Activated B cell treated with CpG ODN at 0.5 μM for 24 hours (primary cell): ENCODE data around the gene MYPOP. TPM values are rescaled to one million over a fixed set of nuclear protein-coding genes. Genes with fewer than 3 reads are reported as not detected.

ENCODE experiments used
- ATAC-seq: fragments of 200-7000 bp; cut with Tn5 transposase; one replicate; pipeline ENCODE4 v1.10.0; 2021; ENCODE audit warnings: low read depth, mild to moderate bottlenecking, moderate library complexity
- CTCF ChIA-PET: fragments of 350-600 bp; sonication (Branson Sonifier 250); formaldehyde crosslinking; loops from one replicate; lab custom pipeline; 2021; ENCODE audit warnings: antibody characterized with exemption; lab: Charles Lee
- POLR2A ChIA-PET: fragments of 350-600 bp; sonication (Branson Sonifier 250); formaldehyde crosslinking; loops from one replicate; lab custom pipeline; 2021; ENCODE audit warnings: antibody characterized with exemption; lab: Charles Lee
- DNase-seq: peaks from one replicate; pipeline ENCODE4 v3.0.0; 2022
- H3K27ac Mint-ChIP-seq: one replicate; pipeline ENCODE4 v1.8.0; 2020; ENCODE audit warnings: mixed read lengths
- H3K27me3 Mint-ChIP-seq: one replicate; pipeline ENCODE4 v1.8.0; 2021; ENCODE audit warnings: mixed read lengths
- H3K36me3 Mint-ChIP-seq: one replicate; pipeline ENCODE4 v1.8.0; 2021; ENCODE audit warnings: low read depth, mixed read lengths
- H3K4me1 Mint-ChIP-seq: one replicate; pipeline ENCODE4 v1.8.0; 2021; ENCODE audit warnings: mixed read lengths
- H3K4me3 Mint-ChIP-seq: one replicate; pipeline ENCODE4 v1.8.0; 2020; ENCODE audit warnings: mild to moderate bottlenecking, mixed read lengths
- H3K9me3 Mint-ChIP-seq: one replicate; pipeline ENCODE4 v1.8.0; 2020; ENCODE audit warnings: mixed read lengths
- intact Hi-C: fragments of 100-400 bp; cut with micrococcal nuclease; formaldehyde crosslinking; loops from one replicate; pipeline ENCODE4 v1.15.1; 2024
- total RNA-seq: library from RNA; stranded (reverse); gene quantifications from 2 replicates; pipeline ENCODE4 v1.2.3, GENCODE V29; 2022
- TF ChIP-seq, protein P1 (sequence below): fragments of 200-600 bp; IDR thresholded peaks from one replicate; pipeline ENCODE4 v1.8.0; 2022; ENCODE audit warnings: antibody characterized with exemption, mild to moderate bottlenecking

Gene MYPOP
- total RNA-seq, 1 donor from 2014 or later, result 6.0 TPM

GRCh38 chr19:45938733-45939319 is 36.4 kb upstream of the MYPOP start:
- H3K4me1 Mint-ChIP-seq, result no peaks in the 10 kb centered on the region
- no peaks in the 10 kb centered on the region for H3K36me3 Mint-ChIP-seq
- DNase-seq (no peak), ATAC-seq (no peak)
- H3K9me3 Mint-ChIP-seq, result no peaks in the 10 kb centered on the region
- no peak overlapping the region for H3K27ac Mint-ChIP-seq
- CTCF ChIA-PET, result no interaction called here
- H3K4me3 Mint-ChIP-seq, result no peak overlapping the region
- peaks cover 43% of the 10 kb centered on the region for H3K27me3 Mint-ChIP-seq
- POLR2A ChIA-PET, result no interaction called here
- intact Hi-C loops, result no loop called here
- TF ChIP-seq, protein P1, sequence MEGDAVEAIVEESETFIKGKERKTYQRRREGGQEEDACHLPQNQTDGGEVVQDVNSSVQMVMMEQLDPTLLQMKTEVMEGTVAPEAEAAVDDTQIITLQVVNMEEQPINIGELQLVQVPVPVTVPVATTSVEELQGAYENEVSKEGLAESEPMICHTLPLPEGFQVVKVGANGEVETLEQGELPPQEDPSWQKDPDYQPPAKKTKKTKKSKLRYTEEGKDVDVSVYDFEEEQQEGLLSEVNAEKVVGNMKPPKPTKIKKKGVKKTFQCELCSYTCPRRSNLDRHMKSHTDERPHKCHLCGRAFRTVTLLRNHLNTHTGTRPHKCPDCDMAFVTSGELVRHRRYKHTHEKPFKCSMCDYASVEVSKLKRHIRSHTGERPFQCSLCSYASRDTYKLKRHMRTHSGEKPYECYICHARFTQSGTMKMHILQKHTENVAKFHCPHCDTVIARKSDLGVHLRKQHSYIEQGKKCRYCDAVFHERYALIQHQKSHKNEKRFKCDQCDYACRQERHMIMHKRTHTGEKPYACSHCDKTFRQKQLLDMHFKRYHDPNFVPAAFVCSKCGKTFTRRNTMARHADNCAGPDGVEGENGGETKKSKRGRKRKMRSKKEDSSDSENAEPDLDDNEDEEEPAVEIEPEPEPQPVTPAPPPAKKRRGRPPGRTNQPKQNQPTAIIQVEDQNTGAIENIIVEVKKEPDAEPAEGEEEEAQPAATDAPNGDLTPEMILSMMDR, result no peak

- H3K27ac Mint-ChIP-seq, result no peak overlapping the region
- POLR2A ChIA-PET, result no interaction called here
- no peak for ATAC-seq
- no peaks in the 10 kb centered on the region for H3K4me1 Mint-ChIP-seq
- TF ChIP-seq, protein P1, result no peak
- intact Hi-C loops, result no loop called here
- no peaks in the 10 kb centered on the region for H3K36me3 Mint-ChIP-seq
- CTCF ChIA-PET, result no interaction called here
- peaks cover 53% of the 10 kb centered on the region for H3K27me3 Mint-ChIP-seq
- no peaks in the 10 kb centered on the region for H3K9me3 Mint-ChIP-seq
- DNase-seq, result no peak
- H3K4me3 Mint-ChIP-seq, result no peak overlapping the region
Observed at GRCh38 chr19:45935267-45935666, 32.9 kb upstream of the MYPOP start.

- Mint-ChIP-seq H3K36me3 (no peaks in the 10 kb centered on the region), H3K9me3 (no peaks in the 10 kb centered on the region), H3K4me1 (no peaks in the 10 kb centered on the region), H3K27ac (no peak overlapping the region), H3K27me3 (peaks cover 53% of the 10 kb centered on the region), H3K4me3 (no peak overlapping the region)
- no peak for DNase-seq
- ChIA-PET CTCF (no interaction called here), POLR2A (no interaction called here)
- no peak for ATAC-seq
- TF ChIP-seq, protein P1, result no peak
- intact Hi-C loops, result no loop called here
Observed at GRCh38 chr19:45934551-45935230, 32.3 kb upstream of the MYPOP start.

GRCh38 chr19:45933759-45934158 is 31.3 kb upstream of the MYPOP start:
- no peak overlapping the region for H3K4me3 Mint-ChIP-seq
- no peak for DNase-seq
- no peaks in the 10 kb centered on the region for H3K9me3 Mint-ChIP-seq
- no peaks in the 10 kb centered on the region for H3K36me3 Mint-ChIP-seq
- intact Hi-C loops, result no loop called here
- peaks cover 50% of the 10 kb centered on the region for H3K27me3 Mint-ChIP-seq
- H3K27ac Mint-ChIP-seq, result no peak overlapping the region
- H3K4me1 Mint-ChIP-seq, result no peaks in the 10 kb centered on the region
- TF ChIP-seq, protein P1, result no peak
- ATAC-seq, result no peak
- ChIA-PET CTCF (no interaction called here), POLR2A (no interaction called here)

GRCh38 chr19:45931055-45931454 is 28.6 kb upstream of the MYPOP start:
- Mint-ChIP-seq H3K27me3 (peaks cover 31% of the 10 kb centered on the region), H3K27ac (no peak overlapping the region), H3K4me1 (peaks cover 9% of the 10 kb centered on the region), H3K4me3 (no peak overlapping the region), H3K36me3 (no peaks in the 10 kb centered on the region), H3K9me3 (no peaks in the 10 kb centered on the region)
- DNase-seq, result no peak
- ChIA-PET POLR2A (no interaction called here), CTCF (no interaction called here)
- TF ChIP-seq, protein P1, result no peak
- intact Hi-C loops, result no loop called here
- ATAC-seq, result no peak
